IMR-90 (cell line): ENCODE data around the gene QPRT.

Experiments
- CHD1 ChIP-seq: IDR thresholded peaks from 2 replicates; pipeline ENCODE4 v1.6.1; 2012; ENCODE audit warnings: low read depth, low read length, improper control_type of control experiment
- MAFK ChIP-seq: IDR thresholded peaks from 2 replicates; pipeline ENCODE4 v1.6.1; 2012; ENCODE audit warnings: low read depth, low read length, improper control_type of control experiment
- MAZ ChIP-seq: IDR thresholded peaks from 2 replicates; pipeline ENCODE4 v1.6.1; 2012; ENCODE audit warnings: low read depth, mild to moderate bottlenecking, low read length, improper control_type of control experiment, moderate library complexity, borderline replicate concordance
- POLR2A ChIP-seq: IDR thresholded peaks from 2 replicates; pipeline ENCODE4 v1.6.1; 2012; ENCODE audit warnings: mild to moderate bottlenecking, low read depth, low read length
- SMC3 ChIP-seq: fragments of 150-350 bp; IDR thresholded peaks from 2 replicates; pipeline ENCODE4 v1.6.1; 2016; ENCODE audit warnings: low read depth, mild to moderate bottlenecking, antibody characterized with exemption, low read length, moderate library complexity
- TF ChIP-seq, protein P1 (sequence below): conservative IDR thresholded peaks from 2 replicates; pipeline ENCODE4 v1.5.1; 2012; ENCODE audit warnings: mild to moderate bottlenecking, low read depth, low read length, improper control_type of control experiment

DNA sequence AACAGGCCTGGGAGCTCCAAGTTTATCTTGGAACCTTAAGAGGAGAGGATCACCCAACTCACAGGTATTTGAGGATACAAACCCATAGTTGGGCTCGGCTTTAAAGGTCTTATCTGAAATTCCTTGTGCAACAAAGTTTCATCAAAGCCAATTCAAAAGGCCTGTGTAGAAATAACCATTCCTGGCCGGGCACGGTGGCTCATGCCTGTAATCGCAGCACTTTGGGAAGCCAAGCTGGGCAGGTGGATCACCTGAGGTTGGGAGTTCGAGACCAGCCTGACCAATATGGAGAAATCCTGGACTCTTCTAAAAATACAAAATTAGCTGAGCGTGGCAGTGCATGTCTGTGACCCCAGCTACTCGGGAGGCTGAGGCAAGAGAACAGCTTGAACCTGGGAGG, 38.1 kb downstream of the QPRT start:
- TF ChIP-seq POLR2A: no peak
- TF ChIP-seq, protein P1, sequence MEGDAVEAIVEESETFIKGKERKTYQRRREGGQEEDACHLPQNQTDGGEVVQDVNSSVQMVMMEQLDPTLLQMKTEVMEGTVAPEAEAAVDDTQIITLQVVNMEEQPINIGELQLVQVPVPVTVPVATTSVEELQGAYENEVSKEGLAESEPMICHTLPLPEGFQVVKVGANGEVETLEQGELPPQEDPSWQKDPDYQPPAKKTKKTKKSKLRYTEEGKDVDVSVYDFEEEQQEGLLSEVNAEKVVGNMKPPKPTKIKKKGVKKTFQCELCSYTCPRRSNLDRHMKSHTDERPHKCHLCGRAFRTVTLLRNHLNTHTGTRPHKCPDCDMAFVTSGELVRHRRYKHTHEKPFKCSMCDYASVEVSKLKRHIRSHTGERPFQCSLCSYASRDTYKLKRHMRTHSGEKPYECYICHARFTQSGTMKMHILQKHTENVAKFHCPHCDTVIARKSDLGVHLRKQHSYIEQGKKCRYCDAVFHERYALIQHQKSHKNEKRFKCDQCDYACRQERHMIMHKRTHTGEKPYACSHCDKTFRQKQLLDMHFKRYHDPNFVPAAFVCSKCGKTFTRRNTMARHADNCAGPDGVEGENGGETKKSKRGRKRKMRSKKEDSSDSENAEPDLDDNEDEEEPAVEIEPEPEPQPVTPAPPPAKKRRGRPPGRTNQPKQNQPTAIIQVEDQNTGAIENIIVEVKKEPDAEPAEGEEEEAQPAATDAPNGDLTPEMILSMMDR: no peak
- no peak for TF ChIP-seq MAFK
- TF ChIP-seq CHD1: no peak
- no peak for TF ChIP-seq MAZ
- no peak for TF ChIP-seq SMC3
